PC-9 (cell line): Measurements from ENCODE around the gene PIK3R1. TPM values are rescaled to one million over a fixed set of nuclear protein-coding genes. Genes with fewer than 3 reads are reported as not detected.

Experiments
- BruUV-seq: library from RNA; stranded (reverse); fragments of 400-500 nt; replicated peaks from 2 replicates; lab custom pipeline; 2021; lab: Mats Ljungman, UMichigan
- CTCF ChIA-PET: fragments of 300-600 bp; sonication (Branson Sonifier 250); formaldehyde crosslinking; loops from one replicate; lab custom pipeline; 2022; ENCODE audit warnings: antibody characterized with exemption; lab: Charles Lee
- POLR2A ChIA-PET: fragments of 300-600 bp; sonication (Branson Sonifier 250); formaldehyde crosslinking; loops from one replicate; lab custom pipeline; 2022; ENCODE audit warnings: antibody characterized with exemption; ENCODE audit not compliant: unreplicated experiment; lab: Charles Lee
- DNase-seq, 2 experiments: peaks; one replicate each; pipeline versions ENCODE4 v3.0.0 to v3.0.0-alpha.2; 2015 to 2022; ENCODE audit warnings: mixed read lengths in 1 of 2
- H2AFZ ChIP-seq: fragments of 200-600 bp; sonication (generic); 2 replicates; pipeline ENCODE4 v1.8.1; 2017; ENCODE audit warnings: antibody characterized with exemption
- H3F3A ChIP-seq: fragments of 200-600 bp; sonication (generic); 2 replicates; pipeline ENCODE4 v1.8.1; 2017; ENCODE audit warnings: antibody characterized with exemption, mild to moderate bottlenecking, low read depth; ENCODE audit not compliant: insufficient read depth
- H3K27ac ChIP-seq: fragments of 200-600 bp; sonication (generic); 2 replicates; pipeline ENCODE4 v1.6.1; 2016; ENCODE audit warnings: mixed run types
- H3K27me3 ChIP-seq: fragments of 200-600 bp; sonication (generic); 2 replicates; pipeline ENCODE4 v1.6.1; 2016; ENCODE audit warnings: low read depth, mixed run types; ENCODE audit not compliant: insufficient read depth
- H3K36me3 ChIP-seq: fragments of 200-600 bp; sonication (generic); 2 replicates; pipeline ENCODE4 v1.6.1; 2016; ENCODE audit warnings: low read depth, mixed run types
- H3K4me1 ChIP-seq: fragments of 200-600 bp; sonication (generic); replicated peaks from 2 replicates; pipeline ENCODE4 v1.6.1; 2016; ENCODE audit warnings: mixed run types; ENCODE audit not compliant: insufficient read depth
- H3K4me2 ChIP-seq: fragments of 200-600 bp; sonication (generic); 2 replicates; pipeline ENCODE4 v1.6.1; 2017; ENCODE audit warnings: mixed run types
- H3K4me3 ChIP-seq: fragments of 200-600 bp; sonication (generic); 2 replicates; pipeline ENCODE4 v1.6.1; 2016; ENCODE audit warnings: mixed run types
- H3K79me2 ChIP-seq: fragments of 200-600 bp; sonication (generic); 2 replicates; pipeline ENCODE4 v1.6.1; 2017; ENCODE audit warnings: low read depth, mixed run types
- H3K9me2 ChIP-seq: fragments of 200-600 bp; sonication (generic); 2 replicates; pipeline ENCODE4 v1.8.1; 2017; ENCODE audit warnings: mild to moderate bottlenecking; ENCODE audit not compliant: insufficient read depth
- H3K9me3 ChIP-seq: fragments of 200-600 bp; sonication (generic); 2 replicates; pipeline ENCODE4 v1.8.1; 2016; ENCODE audit warnings: low read depth; ENCODE audit not compliant: insufficient read depth
- H4K20me1 ChIP-seq: fragments of 200-600 bp; sonication (generic); 2 replicates; pipeline ENCODE4 v1.8.1; 2017; ENCODE audit not compliant: insufficient read depth
- EZH2 ChIP-seq: fragments of 200-600 bp; sonication (generic); IDR thresholded peaks from 2 replicates; pipeline ENCODE4 v1.8.0; 2017; ENCODE audit warnings: antibody characterized with exemption, low read depth
- intact Hi-C: fragments of 100-400 bp; cut with micrococcal nuclease; formaldehyde crosslinking; loops from one replicate; pipeline ENCODE4 v1.10.0; 2022; ENCODE audit not compliant: unreplicated experiment
- total RNA-seq: library from RNA; stranded (reverse); gene quantifications from 2 replicates; pipeline ENCODE4 v1.2.3, GENCODE V29; 2021
- TF ChIP-seq, protein P1 (sequence below): fragments of 200-600 bp; sonication (generic); conservative IDR thresholded peaks from 2 replicates; pipeline ENCODE4 v1.6.1; 2017; ENCODE audit warnings: mixed run types, antibody characterized with exemption, mild to moderate bottlenecking, moderate library complexity

Gene PIK3R1
- total RNA-seq, 1 experiment from 2014 or later = 15.9 TPM

GRCh38 chr5:68170826-68171558, 44.6 kb upstream of the PIK3R1 start:
- no peak overlapping the region for H3K4me2 ChIP-seq
- no peaks in the 10 kb centered on the region for H3F3A ChIP-seq
- no peaks in the 10 kb centered on the region for H3K27me3 ChIP-seq
- no peak for TF ChIP-seq EZH2
- TF ChIP-seq, protein P1, sequence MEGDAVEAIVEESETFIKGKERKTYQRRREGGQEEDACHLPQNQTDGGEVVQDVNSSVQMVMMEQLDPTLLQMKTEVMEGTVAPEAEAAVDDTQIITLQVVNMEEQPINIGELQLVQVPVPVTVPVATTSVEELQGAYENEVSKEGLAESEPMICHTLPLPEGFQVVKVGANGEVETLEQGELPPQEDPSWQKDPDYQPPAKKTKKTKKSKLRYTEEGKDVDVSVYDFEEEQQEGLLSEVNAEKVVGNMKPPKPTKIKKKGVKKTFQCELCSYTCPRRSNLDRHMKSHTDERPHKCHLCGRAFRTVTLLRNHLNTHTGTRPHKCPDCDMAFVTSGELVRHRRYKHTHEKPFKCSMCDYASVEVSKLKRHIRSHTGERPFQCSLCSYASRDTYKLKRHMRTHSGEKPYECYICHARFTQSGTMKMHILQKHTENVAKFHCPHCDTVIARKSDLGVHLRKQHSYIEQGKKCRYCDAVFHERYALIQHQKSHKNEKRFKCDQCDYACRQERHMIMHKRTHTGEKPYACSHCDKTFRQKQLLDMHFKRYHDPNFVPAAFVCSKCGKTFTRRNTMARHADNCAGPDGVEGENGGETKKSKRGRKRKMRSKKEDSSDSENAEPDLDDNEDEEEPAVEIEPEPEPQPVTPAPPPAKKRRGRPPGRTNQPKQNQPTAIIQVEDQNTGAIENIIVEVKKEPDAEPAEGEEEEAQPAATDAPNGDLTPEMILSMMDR = no peak
- no peaks in the 10 kb centered on the region for H3K36me3 ChIP-seq
- H3K9me2 ChIP-seq = no peaks in the 10 kb centered on the region
- H2AFZ ChIP-seq = no peak overlapping the region; the same call in 1 of the 2 replicates
- no peak overlapping the region for H3K27ac ChIP-seq
- intact Hi-C loops = no loop called here
- DNase-seq = no peak
- H3K9me3 ChIP-seq = no peaks in the 10 kb centered on the region
- H4K20me1 ChIP-seq = no peaks in the 10 kb centered on the region
- CTCF ChIA-PET = interaction anchor here (0.6 kb wide), 1 partner anchor 84 kb away, joined by 4 read pairs; no protein-coding TSS in a partner anchor
- no TSS peak for BruUV-seq
- H3K4me3 ChIP-seq = no peak overlapping the region
- no peaks in the 10 kb centered on the region for H3K79me2 ChIP-seq
- POLR2A ChIA-PET = no interaction called here
- H3K4me1 ChIP-seq = no peaks in the 10 kb centered on the region

GRCh38 chr5:68172314-68172713, 43.2 kb upstream of the PIK3R1 start:
- no peaks in the 10 kb centered on the region for H3K4me1 ChIP-seq
- no peaks in the 10 kb centered on the region for H3K9me3 ChIP-seq
- DNase-seq = no peak
- no peaks in the 10 kb centered on the region for H3K79me2 ChIP-seq
- no peaks in the 10 kb centered on the region for H3F3A ChIP-seq
- H3K9me2 ChIP-seq = no peaks in the 10 kb centered on the region
- CTCF ChIA-PET = no interaction called here
- no peak overlapping the region for H3K4me2 ChIP-seq
- no peak overlapping the region for H3K27ac ChIP-seq
- no TSS peak for BruUV-seq
- H2AFZ ChIP-seq = no peak overlapping the region
- H3K4me3 ChIP-seq = no peak overlapping the region
- H4K20me1 ChIP-seq = no peaks in the 10 kb centered on the region
- no peaks in the 10 kb centered on the region for H3K27me3 ChIP-seq
- intact Hi-C loops = no loop called here
- no peaks in the 10 kb centered on the region for H3K36me3 ChIP-seq
- TF ChIP-seq EZH2 = no peak
- TF ChIP-seq, protein P1 = no peak
- POLR2A ChIA-PET = no interaction called here

GRCh38 chr5:68173007-68173406, 42.5 kb upstream of the PIK3R1 start:
- Histone ChIP-seq H3K9me3 (no peaks in the 10 kb centered on the region), H3K27ac (no peak overlapping the region), H3K4me2 (no peak overlapping the region), H3K36me3 (no peaks in the 10 kb centered on the region), H3F3A (no peaks in the 10 kb centered on the region), H2AFZ (no peak overlapping the region), H3K4me3 (no peak overlapping the region), H3K27me3 (no peaks in the 10 kb centered on the region), H3K79me2 (no peaks in the 10 kb centered on the region), H3K4me1 (no peaks in the 10 kb centered on the region), H4K20me1 (no peaks in the 10 kb centered on the region), H3K9me2 (no peaks in the 10 kb centered on the region)
- intact Hi-C loops = no loop called here
- CTCF ChIA-PET = no interaction called here
- DNase-seq = no peak
- POLR2A ChIA-PET = no interaction called here
- TF ChIP-seq, protein P1 = no peak
- TF ChIP-seq EZH2 = no peak
- BruUV-seq = no TSS peak
